Epithelial cell of prostate (primary cell): ENCODE results near the gene TAF1A.

Source experiments
- DNase-seq: peaks from one replicate; pipeline ENCODE4 v3.0.0-alpha.2; 2011; ENCODE audit warnings: low read depth, low spot score
- H3K27ac ChIP-seq: fragments of 450-650 bp; 2 replicates; pipeline ENCODE4 v1.5.1; 2017; ENCODE audit warnings: mild to moderate bottlenecking

TAF1A gene

GRCh38 chr1:222600281-222600680 lies 10.5 kb upstream of the TAF1A start:
- peak overlapping the region; percentile 42 for H3K27ac ChIP-seq
- DNase-seq, result no peak

DNA sequence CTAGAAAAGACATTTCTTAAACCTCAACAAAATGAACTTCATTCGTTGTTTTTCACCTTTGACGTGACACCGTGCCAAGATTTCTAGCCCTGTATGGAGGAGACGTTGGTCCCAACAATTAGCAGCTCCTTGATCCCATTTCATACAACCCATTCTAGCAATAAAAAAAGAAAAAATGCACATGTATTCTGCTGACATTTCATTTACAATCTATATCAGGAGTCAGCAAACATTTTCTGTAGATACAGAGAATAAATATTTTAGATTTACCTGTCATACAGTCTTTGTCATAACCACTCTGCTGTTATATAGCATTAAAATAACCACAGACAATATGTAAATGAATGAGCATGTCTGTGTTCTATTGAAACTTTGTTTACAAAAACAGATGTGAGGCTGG lies 7.0 kb upstream of the TAF1A start:
- DNase-seq, result no peak
- no peak overlapping the region for H3K27ac ChIP-seq

GRCh38 chr1:222594789-222595188 lies 5.1 kb upstream of the TAF1A start:
- no peak overlapping the region for H3K27ac ChIP-seq
- no peak for DNase-seq

GRCh38 chr1:222592171-222592570 lies 2.4 kb upstream of the TAF1A start:
- no peak overlapping the region for H3K27ac ChIP-seq
- peak; percentile 20 for DNase-seq

- H3K27ac ChIP-seq, result no peak overlapping the region
- DNase-seq, result no peak
Measured at GRCh38 chr1:222588135-222588534, 1.6 kb downstream of the TAF1A start.

DNA sequence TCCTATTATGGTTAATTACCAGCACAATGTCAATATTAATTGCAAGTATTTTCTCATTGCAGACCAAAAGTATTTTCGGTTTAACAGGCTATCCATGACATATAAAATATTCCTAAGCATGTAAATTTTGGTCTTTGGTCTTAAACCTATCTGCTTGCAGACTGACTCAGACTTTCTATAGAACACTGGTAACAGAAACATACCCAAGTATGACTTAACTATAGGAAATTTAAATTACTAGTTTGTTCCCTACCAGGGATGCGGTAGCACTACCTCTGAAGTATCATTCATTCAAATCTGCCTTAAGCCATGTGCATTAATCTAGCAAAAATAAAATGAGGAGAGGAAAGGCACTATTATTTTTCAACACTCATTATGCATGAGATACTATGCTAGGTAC lies 2.9 kb downstream of the TAF1A start:
- no peak overlapping the region for H3K27ac ChIP-seq

GRCh38 chr1:222583079-222583478 lies 6.7 kb downstream of the TAF1A start:
- H3K27ac ChIP-seq, result peak overlapping the region; percentile 79
- DNase-seq, result no peak

More for the DNA sequence above, 2.9 kb downstream of the TAF1A start:
- no peak for DNase-seq

DNA sequence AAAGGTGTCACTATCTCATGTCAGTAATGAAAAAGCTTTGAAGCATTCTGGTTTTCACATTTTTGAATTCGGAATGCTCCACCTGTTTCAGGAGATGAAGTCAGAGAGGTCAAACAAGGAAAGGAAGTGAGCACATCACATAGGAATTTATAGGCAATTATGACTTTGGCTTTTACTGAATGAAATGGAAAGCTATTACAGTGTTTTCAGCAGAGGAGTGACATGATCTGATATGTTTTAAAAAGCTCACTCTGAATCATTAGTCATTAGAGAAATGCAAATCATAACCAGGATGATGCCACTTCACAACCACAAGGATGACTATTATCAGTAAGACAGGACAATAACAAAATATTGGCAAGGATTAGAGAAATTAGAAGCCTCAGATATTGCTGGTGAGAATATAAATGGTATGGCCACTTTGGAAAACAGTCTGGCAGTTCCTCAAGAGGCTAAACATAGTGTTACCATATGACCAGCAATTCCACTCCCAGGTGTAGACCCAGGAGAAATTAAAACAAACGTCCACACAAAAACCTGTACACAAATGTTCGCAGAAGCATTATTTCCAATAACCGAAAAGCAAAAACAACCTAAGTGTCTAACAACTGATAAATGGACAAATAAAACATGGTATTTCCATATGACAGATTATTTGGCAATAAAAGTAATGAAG lies 7.5 kb downstream of the TAF1A start:
- DNase-seq, result peak; percentile 56
- H3K27ac ChIP-seq, result peak overlapping the region; percentile 79

GRCh38 chr1:222579316-222579715 lies 10.4 kb downstream of the TAF1A start:
- DNase-seq, result no peak
- H3K27ac ChIP-seq, result no peak overlapping the region

DNA sequence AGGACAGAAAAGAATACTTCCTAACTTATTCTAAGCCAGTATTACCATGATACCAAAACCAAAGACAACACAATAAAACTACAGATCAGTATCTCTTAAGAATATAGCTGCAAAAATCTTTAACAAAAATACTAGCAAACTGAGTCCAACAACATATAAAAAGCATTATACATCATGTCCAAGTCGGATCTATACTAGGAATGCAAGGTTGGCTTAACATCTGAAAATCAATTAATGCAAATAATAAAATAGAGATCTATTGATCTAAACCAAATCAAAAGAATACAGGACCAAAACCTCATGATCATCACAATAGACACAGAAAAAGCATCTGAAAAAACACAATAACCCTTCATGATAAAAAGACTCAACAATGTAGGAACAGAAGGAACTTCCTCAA lies 18.9 kb downstream of the TAF1A start:
- no peak overlapping the region for H3K27ac ChIP-seq
- no peak for DNase-seq

- DNase-seq, result no peak
- no peak overlapping the region for H3K27ac ChIP-seq
Measured at GRCh38 chr1:222561656-222562055, 28.1 kb downstream of the TAF1A start.

- no peak for DNase-seq
- H3K27ac ChIP-seq, result no peak overlapping the region
Measured at GRCh38 chr1:222557574-222557973, 32.2 kb downstream of the TAF1A start.

GRCh38 chr1:222557148-222557547 lies 32.6 kb downstream of the TAF1A start:
- DNase-seq, result no peak
- no peak overlapping the region for H3K27ac ChIP-seq

DNA sequence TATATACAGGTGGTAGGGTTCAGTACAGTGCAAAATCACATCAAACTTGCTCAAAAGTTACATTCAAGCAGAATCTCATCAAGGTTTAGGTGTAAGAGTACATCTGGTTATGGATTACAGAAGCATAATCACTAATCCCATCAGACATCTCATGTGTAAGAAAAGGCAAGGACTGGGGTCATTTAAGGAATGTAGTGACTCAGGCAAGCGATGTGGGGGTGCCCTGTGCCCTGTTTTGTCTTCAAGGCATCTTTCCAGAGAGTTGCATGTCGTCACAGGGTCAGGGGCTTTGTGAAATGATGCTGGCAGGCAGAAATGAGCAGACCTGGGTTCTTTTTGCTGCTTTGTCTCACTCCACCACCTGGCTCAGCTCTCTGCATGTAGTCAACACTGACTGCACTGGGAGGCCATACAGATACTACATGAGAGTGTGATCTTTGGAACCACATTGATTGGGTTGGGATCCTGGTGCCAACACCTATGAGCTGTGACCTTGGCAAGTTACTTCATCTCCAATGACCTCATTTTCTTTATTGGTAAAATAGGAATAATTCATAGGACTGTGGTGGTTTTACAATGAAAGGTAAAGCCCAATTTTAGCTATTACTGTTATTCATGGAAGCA lies 33.6 kb downstream of the TAF1A start:
- no peak for DNase-seq
- no peak overlapping the region for H3K27ac ChIP-seq

DNA sequence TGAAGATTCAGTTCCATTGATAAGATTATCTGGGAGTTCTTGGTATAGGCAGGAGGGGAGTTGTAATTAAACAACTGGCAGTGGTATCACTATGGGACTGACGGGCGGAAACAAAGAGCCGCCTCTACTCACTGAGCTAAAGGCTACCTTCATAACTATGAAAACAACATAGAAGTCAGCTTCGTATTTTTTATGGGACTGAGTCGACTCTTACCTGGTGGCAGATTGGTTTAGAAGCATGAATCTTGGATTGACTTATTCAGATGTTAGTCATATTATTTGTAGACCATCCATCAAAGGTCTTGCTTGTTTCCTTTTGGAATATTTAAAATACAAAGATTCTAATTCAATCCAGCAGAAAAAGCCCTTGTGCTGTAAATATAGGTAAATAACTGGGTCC lies 35.6 kb downstream of the TAF1A start:
- H3K27ac ChIP-seq, result no peak overlapping the region
- no peak for DNase-seq

GRCh38 chr1:222552882-222553281 lies 36.9 kb downstream of the TAF1A start:
- no peak for DNase-seq
- no peak overlapping the region for H3K27ac ChIP-seq

DNA sequence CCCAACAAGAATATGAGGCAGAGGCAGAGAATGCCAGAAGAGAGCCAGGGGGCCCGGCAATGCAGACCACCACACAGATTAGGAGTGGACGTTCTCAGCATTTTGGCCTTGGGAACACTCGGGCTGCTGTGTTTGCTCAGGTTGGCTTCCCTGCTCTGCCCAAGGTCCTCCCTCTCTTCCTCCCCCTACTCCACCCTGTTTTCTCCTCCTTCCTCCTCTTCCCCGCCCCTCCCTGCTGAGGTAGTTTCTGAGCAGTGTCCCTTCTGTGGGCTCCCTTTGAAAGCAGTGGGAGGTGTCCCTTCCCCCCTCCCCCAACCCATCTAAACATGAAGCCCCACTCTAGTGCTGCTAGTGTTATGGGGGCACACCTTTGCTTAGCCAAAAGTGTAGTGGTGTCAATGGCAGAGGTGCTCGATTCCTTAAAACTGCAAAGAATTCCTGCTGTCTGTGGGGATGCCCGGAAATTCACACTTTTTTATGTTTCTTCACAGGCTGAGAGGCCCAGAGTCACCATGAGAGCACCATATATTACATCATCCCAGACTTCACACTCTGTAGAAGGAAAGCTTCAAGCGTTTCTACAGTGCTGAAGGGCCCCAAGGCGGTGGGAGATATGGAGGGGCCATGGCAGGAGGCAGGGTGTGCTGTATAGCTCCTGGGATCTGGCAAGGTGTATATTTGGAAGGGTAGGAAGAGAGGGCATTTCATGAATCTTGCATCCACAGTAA lies 41.6 kb downstream of the TAF1A start, which contains the start of gene HHIPL2:
HHIPL2 (minus strand) TSS at position 161 of the 728 bp plus-strand sequence; CDS start at position 101, 60 bp downstream.
- no peak within 1 kb of the TSS for H3K27ac ChIP-seq
- no peak for DNase-seq

DNA sequence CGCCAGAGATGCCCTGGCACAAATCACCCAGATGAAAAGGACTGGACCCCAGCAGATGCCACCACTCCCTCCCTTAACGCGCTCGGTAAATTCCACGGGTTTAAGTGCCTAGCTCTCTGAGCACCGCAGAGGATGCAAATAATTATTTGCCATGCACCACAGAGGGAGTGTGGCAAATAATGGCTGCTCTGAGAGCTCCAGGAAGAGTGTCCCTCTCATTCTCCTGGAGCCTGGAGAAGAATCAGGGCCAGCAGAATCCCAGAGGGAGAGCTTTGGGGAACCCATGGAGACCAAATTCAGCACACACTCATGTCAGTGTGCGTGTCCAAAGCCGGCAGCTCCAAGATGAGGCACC lies 42.5 kb downstream of the TAF1A start:
- H3K27ac ChIP-seq, result no peak overlapping the region

DNA sequence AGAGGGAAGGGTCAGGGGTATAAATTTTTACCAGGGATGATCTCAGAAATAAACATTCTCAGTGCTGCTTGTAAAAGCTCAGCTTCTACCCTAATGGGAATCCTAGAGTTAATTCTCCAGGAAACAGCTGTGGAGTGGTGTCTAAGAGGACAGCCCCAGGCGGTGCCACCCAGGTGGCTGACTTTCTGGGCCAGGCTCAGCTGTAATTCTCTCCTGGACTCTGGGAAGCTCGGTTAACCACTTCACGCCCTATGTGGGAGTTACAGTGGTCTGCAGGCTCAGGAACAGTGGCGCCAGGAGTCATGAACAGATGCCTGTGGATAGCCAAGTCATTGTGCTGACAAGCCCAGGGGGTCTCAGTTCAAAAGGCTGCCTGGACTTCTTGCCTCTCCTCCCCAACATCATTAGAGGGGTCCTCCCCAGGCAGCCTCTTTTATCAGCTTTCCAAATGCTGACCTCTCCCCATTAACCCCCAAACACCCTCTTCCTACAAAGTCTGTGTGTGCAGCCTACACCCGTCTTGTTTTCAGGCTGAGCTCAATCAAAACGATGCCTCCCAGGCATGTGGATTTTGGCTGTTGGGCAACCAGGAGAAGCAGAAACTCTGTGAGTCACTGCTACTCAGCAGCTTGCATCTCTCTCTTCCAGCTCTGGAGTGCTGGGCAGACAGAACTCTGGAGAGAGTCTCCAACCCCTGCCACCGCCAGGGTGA lies 43.0 kb downstream of the TAF1A start:
- H3K27ac ChIP-seq, result no peak overlapping the region
- peak; percentile 52 for DNase-seq

More for the DNA sequence above, 42.5 kb downstream of the TAF1A start:
- no peak for DNase-seq

DNA sequence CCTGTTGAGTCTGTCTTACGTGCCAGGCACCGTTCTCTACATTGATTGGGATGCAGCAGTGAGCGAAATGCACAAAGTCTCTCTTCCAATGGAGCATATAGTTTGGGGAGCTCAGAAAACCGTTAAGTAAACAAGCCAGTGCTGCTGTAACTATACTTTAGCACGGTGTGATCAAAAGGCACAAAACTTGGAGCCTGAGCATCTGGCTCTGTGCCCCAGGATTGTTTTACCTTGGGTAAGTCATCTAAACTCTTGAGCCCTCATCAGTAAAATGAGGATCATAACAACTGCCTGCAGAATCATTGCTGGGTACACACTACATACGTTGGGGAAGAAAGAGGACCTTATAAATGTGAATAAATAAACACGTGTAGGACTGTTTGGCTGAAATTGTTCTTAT lies 43.6 kb downstream of the TAF1A start:
- H3K27ac ChIP-seq, result no peak overlapping the region
- no peak for DNase-seq

DNA sequence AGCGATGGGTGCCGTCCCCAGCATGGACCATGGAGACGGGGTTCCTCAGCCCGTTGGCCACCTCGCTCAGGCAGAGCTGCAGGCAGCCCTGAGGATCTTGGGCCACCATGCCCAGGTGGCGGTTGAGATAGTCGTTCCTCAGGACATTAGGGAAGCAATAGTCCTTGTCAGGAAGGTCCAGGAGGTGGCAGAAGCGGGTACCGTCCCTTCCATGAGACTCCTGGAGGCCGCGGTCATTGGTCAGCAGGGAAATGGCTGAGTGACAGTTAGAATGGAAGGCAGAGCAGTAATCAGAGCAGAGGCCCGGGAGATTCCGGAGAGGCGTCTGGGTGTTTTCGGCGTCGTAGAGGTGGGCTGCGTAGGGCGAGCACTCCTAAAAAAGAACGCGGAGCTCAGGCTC lies 45.9 kb downstream of the TAF1A start:
- no peak for DNase-seq
- no peak overlapping the region for H3K27ac ChIP-seq
